Fibroblast of the aortic adventitia (primary cell): Measurements from ENCODE around the gene CTSA. TPM values are rescaled to one million over a fixed set of nuclear protein-coding genes. Genes with fewer than 3 reads are reported as not detected.
A peak's percentile ranks its signal among the peaks of the same experiment; 100 is the strongest.

ENCODE experiments used
- DNase-seq: peaks from one replicate; pipeline ENCODE4 v3.0.0-alpha.2; 2010; ENCODE audit warnings: low read depth
- H3K4me3 ChIP-seq: 2 replicates; pipeline ENCODE4 v1.5.1; 2011; ENCODE audit warnings: low read depth, mild to moderate bottlenecking, control low read depth, low read length, moderate library complexity
- CTCF ChIP-seq: IDR thresholded peaks from 2 replicates; pipeline ENCODE4 v1.5.1; 2011; ENCODE audit warnings: mild to moderate bottlenecking, low read length, control low read depth, inconsistent platforms; ENCODE audit not compliant: insufficient read depth
- total RNA-seq: library from RNA; depleted of rRNA; stranded (reverse); fragments of >200 nt; gene quantifications from 2 replicates; pipeline ENCODE4 v1.2.3, GENCODE V29; 2012; ENCODE audit warnings: low replicate concordance

CTSA gene
- total RNA-seq, 1 donor = 166 TPM

GRCh38 chr20:45910670-45911485 lies 19.7 kb downstream of the CTSA start:
- DNase-seq = peak; percentile 100
- no peak for TF ChIP-seq CTCF
- peak overlapping the region; percentile 67 for H3K4me3 ChIP-seq

GRCh38 chr20:45911486-45912343 lies 20.6 kb downstream of the CTSA start, which contains the start of gene PLTP:
PLTP (minus strand) TSS chr20:45912155; CDS start chr20:45911452, 703 bp downstream.
- no peak for TF ChIP-seq CTCF
- H3K4me3 ChIP-seq = peak within 1 kb of the TSS; percentile 67
- DNase-seq = peak; percentile 59

- no peak for TF ChIP-seq CTCF
- no peak for DNase-seq
- H3K4me3 ChIP-seq = peak overlapping the region; percentile 67
These were observed 21.2 kb downstream of the CTSA start for GRCh38 chr20:45912344-45912682.

- TF ChIP-seq CTCF = no peak
- no peak for DNase-seq
- no peak overlapping the region for H3K4me3 ChIP-seq
These were observed 22.0 kb downstream of the CTSA start for GRCh38 chr20:45913116-45913515.

GRCh38 chr20:45917790-45918141 lies 26.6 kb downstream of the CTSA start:
- DNase-seq = peak; percentile 61
- no peak for TF ChIP-seq CTCF
- H3K4me3 ChIP-seq = no peak overlapping the region

- H3K4me3 ChIP-seq = no peak overlapping the region
- peak; percentile 26 for DNase-seq
- TF ChIP-seq CTCF = no peak
These were observed 27.1 kb downstream of the CTSA start for GRCh38 chr20:45918182-45918737.
